ENCODE results near the gene CS.
"Not testable (repeated sequence)": the region's sequence is repeated elsewhere in the genome, so short reads cannot be mapped to it uniquely, and the experiment has no call there.

Gene CS

GRCh38 chr12:56317675-56318074 lies 17.5 kb upstream of the CS start:
- no peak for DNase-seq

- peak; percentile 99 for DNase-seq
Observed at GRCh38 chr12:56315622-56316473, 15.7 kb upstream of the CS start, which contains the start of gene CNPY2. Gene CNPY2, minus strand, starts transcription at chr12:56315988. Its CDS starts 771 bp downstream, at chr12:56315217.

GRCh38 chr12:56315249-56315621 lies 15.1 kb upstream of the CS start:
- peak; percentile 70 for DNase-seq

GRCh38 chr12:56311003-56311402 lies 10.9 kb upstream of the CS start:
- DNase-seq, result no peak

- DNase-seq, result no peak
Observed at GRCh38 chr12:56308714-56309113, 8.6 kb upstream of the CS start.

- no peak for DNase-seq
Observed at GRCh38 chr12:56307221-56307965, 7.3 kb upstream of the CS start.

- no peak for DNase-seq
Observed at GRCh38 chr12:56304872-56305590, 4.9 kb upstream of the CS start.

GRCh38 chr12:56304276-56304675 lies 4.1 kb upstream of the CS start:
- no peak for DNase-seq

GRCh38 chr12:56300644-56301464 lies 724 bp upstream of the CS start:
- no peak for DNase-seq

GRCh38 chr12:56299308-56299852 lies 750 bp downstream of the CS start:
- DNase-seq, result peak; percentile 56

GRCh38 chr12:56298828-56299227 lies 1.3 kb downstream of the CS start:
- no peak for DNase-seq

- DNase-seq, result no peak
Observed at GRCh38 chr12:56297400-56297799, 2.7 kb downstream of the CS start.

- DNase-seq, result no peak
Observed at GRCh38 chr12:56296295-56296694, 3.8 kb downstream of the CS start.

GRCh38 chr12:56293795-56294194 lies 6.3 kb downstream of the CS start:
- no peak for DNase-seq

GRCh38 chr12:56288705-56289387 lies 11.3 kb downstream of the CS start:
- no peak for DNase-seq

- no peak for DNase-seq
Observed at GRCh38 chr12:56286044-56286830, 13.9 kb downstream of the CS start.

GRCh38 chr12:56284263-56284662 lies 15.9 kb downstream of the CS start:
- DNase-seq, result not testable (repeated sequence)

- no peak for DNase-seq
Observed at GRCh38 chr12:56282579-56282978, 17.6 kb downstream of the CS start.

GRCh38 chr12:56282030-56282429 lies 18.1 kb downstream of the CS start:
- no peak for DNase-seq

GRCh38 chr12:56280849-56281248 lies 19.3 kb downstream of the CS start:
- no peak for DNase-seq

GRCh38 chr12:56278905-56279304 lies 21.2 kb downstream of the CS start:
- no peak for DNase-seq

Measured in DMS53 (cell line).